Measurements from ENCODE around the gene TMEM42. TPM values are rescaled to one million over a fixed set of nuclear protein-coding genes. Genes with fewer than 3 reads are reported as not detected.

TMEM42 gene
- total and polyA plus RNA-seq, 10 of the 15 experiments (the other 5 are each of a cell fraction or from before 2014, with no cell fraction given), result 5.0 to 20.5 (median 12.2) TPM

- TF ChIP-seq ZNF687 (IDR thresholded peaks at IDR 0.05), result peak; percentile 83
- peak; percentile 27; the same call in 1 of the 2 replicates for TF ChIP-seq ATF7 (IDR thresholded peaks at IDR 0.05; ENCODE audit: low read depth)
- no peak for TF ChIP-seq JUNB (IDR thresholded peaks at IDR 0.05)
- peak; percentile 93 for TF ChIP-seq ATF3 (IDR thresholded peaks at IDR 0.05; ENCODE audit: borderline replicate concordance, extremely low read depth, low read depth, low read length)
- TF ChIP-seq FOS (IDR thresholded peaks at IDR 0.05; ENCODE audit: borderline replicate concordance, extremely low read depth, insufficient read length), result peak; percentile 29
- TF ChIP-seq IRF4 (IDR thresholded peaks at IDR 0.05; ENCODE audit: low read depth, low read length), result 0 out of 2 replicates have a peak, but pooled peaks have one; percentile 10
- TF ChIP-seq SMAD5 (IDR thresholded peaks at IDR 0.05; ENCODE audit: low read depth), result peak; percentile 43; the same call in 1 of the 2 replicates
- no peak for TF ChIP-seq IRF3 (IDR thresholded peaks at IDR 0.05)
- 0 out of 2 replicates have a peak, but pooled peaks have one; percentile 31 for TF ChIP-seq RELB (IDR thresholded peaks at IDR 0.05; ENCODE audit: low read depth)
- peak; percentile 69 for TF ChIP-seq TAF1 (IDR thresholded peaks at IDR 0.05; ENCODE audit: borderline replicate concordance, low read depth, low read length)
- no peak for TF ChIP-seq BMI1 (IDR thresholded peaks at IDR 0.05; ENCODE audit: borderline replicate concordance)
- TF ChIP-seq IRF5 (IDR thresholded peaks at IDR 0.05; ENCODE audit: borderline replicate concordance), result no peak
- TF ChIP-seq TARDBP (IDR thresholded peaks at IDR 0.05; ENCODE audit: borderline replicate concordance), result no peak
- TF ChIP-seq PRDM15 (CRISPR knock-in tag; IDR thresholded peaks at IDR 0.05), result no peak
- TF ChIP-seq NR2F1 (conservative IDR thresholded peaks at IDR 0.05), result peak; percentile 81
Observed at GRCh38 chr3:44861412-44862225, at the start of gene TMEM42 (continued).

Measured in GM12878 (cell line).